Stimulated activated CD8-positive, alpha-beta memory T cell treated with anti-CD3 and anti-CD28 coated beads, Interleukin-7, amount 100 ng/mL, for 24 hours (primary cell): ENCODE results near the gene LRRTM3.

Experiments
- DNase-seq: peaks from one replicate; pipeline ENCODE4 v3.0.0-alpha.2; 2020; ENCODE audit warnings: low read depth

LRRTM3 gene

DNA sequence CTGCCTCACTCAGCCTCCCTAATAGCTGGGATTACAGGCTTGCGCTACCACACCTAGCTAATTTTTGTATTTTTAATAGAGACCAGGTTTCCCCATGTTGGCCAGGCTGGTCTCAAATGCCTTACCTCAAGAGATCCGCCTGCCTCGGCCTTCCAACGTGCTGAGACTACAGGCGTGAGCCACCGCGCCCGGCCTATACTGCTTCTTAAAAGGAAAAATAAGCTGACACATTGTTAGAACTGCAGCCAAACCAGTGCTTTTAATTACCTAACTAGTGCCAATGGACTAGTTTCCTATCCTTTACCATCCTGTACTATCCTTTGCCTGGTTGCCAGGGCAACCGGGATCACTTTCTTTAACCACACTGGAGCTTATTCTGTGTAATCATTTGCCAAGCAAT is 108.0 kb downstream of the LRRTM3 start:
- DNase-seq, result no peak

DNA sequence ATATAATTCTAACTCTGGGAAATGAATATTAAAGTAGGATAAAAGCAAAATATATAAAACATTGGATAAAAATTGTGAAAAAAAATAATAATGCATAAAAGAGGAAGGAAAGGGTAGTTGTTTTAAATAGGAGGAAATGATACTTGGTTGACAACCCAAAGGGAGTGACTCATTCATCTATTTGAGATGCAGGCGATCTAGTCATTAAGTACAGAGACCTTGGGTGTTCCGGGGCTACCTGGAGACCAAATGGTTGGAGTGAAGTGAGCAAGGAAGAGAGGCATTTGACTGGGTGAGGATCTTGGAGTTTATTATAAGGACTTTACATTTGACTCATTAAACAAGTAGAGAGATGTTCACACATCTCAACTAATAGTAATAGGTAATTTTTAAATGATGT is 111.0 kb downstream of the LRRTM3 start:
- DNase-seq, result no peak

- no peak for DNase-seq
Observed at GRCh38 chr10:67043041-67043440, 117.2 kb downstream of the LRRTM3 start.

DNA sequence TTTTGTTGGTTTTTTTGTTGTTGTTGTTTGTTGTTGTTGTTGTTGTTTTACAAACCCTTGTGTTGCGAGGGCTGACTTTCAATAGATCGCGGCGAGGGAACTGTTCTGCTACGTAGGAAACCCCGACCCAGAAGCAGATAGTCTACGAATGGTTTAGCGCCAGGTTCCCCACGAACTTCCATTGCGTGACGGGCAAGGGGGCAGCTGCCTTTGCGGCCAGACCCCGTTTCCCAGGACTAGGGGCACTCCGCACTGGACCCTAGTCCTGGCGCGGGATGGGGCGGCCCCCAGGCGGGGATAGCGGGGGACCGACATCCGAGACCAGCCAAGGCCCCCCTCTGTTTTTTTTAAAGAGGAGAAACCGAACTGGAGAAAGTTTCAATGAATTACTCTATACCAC is 119.6 kb downstream of the LRRTM3 start:
- no peak for DNase-seq

DNA sequence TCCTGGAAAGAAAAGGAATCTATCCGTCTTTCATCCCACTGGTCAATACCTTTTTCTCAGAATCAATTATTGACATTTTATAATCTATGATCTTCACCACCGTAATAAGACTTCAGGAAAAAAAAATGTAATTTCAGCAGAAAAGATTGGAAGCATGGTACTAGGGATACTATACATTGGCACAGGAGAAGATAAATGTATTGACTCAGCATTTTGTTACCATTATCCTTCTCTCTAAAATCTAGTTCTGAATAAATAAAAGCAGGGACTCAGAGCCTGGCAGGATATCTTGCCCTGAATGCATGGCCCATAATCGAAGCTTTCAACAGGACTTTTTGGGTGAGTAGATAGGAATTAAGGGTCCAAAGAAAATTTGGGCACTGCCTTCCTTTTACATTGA is 120.7 kb downstream of the LRRTM3 start:
- DNase-seq, result no peak

GRCh38 chr10:67049988-67050387 is 124.2 kb downstream of the LRRTM3 start:
- DNase-seq, result no peak

- no peak for DNase-seq
Observed at GRCh38 chr10:67050415-67050814, 124.6 kb downstream of the LRRTM3 start.

DNA sequence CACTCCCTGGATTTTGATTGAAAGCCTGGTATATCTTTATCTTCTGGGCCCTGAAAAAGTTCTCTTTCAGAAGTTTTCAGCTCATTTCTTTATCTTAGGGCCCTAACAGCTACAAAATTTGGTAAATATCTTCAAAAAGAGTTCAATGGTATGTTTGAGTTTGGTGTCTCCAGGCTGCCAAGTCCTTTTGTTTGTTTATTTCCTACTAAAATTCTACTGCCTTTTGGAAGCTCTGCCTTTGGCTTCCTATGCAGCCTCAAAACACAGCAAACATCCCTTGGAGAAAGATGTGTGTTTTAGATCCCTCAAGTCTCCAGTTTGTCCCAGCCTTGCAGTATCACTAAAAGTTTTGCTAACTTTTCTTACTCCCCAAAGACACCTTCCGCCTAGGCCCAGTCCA is 146.8 kb downstream of the LRRTM3 start:
- no peak for DNase-seq

DNA sequence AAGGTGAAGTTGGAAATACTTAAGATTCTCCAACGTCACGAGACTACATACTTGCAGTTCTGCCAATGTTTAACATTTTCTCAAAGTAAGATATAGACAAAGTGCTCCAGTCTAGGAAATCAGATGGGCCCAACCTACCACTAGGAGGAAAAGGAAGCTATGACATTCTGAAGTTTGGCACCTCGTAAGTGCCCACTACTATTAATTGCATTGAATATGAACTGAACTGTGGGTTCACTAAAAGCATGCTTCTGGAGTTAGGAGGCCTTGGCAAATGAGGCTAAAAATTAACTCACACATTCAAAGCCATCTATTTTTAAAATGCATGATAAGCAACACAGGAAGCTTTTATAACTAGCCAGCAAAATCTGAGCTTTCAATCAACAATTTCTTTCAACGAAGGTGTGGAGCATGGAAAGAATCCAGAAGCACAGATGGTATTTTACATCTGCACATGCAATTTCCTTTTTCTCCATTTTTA is 149.7 kb downstream of the LRRTM3 start:
- DNase-seq, result no peak

GRCh38 chr10:67076144-67076543 is 150.3 kb downstream of the LRRTM3 start:
- no peak for DNase-seq

DNA sequence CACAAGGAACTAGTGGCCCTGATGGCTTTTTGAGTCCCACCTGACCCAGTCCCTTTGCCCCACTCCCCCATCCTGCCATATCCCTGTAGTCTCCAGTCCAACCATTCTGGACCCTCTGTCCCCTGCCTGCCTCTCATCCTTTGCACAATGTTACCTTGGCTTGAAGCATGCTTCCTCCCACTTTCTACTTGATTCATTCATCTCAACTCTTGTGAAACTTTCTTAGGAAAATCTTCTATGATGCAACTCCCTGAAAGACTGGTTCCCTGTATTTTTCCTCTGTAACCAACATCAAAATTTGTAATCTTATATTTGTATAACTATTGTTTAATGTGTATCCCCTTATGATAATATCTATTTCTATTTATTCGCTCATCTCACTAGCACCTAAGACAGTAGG is 151.5 kb downstream of the LRRTM3 start:
- DNase-seq, result no peak

DNA sequence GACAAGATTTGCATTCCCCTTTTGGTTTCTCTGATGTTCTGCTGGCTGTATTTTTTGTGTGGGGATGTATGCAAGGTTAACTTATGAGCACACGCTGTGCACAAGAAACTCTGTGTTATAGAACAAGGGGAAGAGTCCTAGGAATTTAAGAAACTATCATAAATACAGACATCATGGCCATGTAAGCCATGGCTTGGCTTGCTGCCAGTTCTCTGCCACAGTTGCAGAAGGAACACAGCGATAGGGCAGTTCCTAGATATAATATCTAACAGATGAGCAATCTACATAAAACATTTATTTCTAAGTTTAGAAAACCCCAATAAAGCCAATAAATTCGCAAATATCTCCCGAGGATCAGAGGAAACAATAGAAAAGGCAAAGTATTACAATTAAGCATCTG is 153.3 kb downstream of the LRRTM3 start:
- DNase-seq, result no peak

DNA sequence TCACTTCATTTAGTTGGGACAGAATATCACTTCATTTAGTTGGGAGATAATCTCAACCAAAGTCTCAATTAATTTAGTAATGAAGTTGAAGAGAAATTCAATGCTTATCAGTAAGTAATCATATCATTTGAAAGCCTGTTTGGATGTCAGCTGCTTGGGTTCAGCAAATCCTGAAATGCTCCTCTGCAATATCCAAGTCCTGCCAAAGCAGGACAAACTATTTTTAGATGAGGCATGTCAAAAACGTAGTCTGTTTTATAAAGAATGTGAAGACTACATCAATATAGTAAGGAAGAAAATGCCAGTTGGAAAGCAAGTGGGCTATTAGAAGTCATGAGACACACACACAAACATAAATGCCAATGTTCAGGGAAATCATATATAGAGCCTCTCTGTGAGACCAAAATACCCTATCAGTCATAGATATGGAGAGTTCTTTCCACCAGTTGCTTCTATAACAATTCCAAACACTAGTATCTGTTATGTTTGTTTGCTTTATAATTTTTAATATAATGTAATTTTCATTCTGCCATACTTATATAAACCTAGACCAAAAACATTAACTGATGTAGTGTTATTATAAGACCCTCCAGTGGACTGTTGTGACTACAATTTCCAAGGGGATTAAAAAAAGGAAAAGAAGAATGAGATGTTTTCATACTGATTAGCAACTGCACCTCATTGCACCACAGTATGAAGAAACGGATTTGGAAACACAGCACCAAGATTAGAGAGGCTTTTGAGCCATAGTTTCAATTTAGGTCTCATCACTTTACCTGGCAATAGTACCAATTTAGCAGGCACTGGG is 160.7 kb downstream of the LRRTM3 start:
- no peak for DNase-seq

- DNase-seq, result no peak
Observed at GRCh38 chr10:67087135-67087425, 161.2 kb downstream of the LRRTM3 start.

DNA sequence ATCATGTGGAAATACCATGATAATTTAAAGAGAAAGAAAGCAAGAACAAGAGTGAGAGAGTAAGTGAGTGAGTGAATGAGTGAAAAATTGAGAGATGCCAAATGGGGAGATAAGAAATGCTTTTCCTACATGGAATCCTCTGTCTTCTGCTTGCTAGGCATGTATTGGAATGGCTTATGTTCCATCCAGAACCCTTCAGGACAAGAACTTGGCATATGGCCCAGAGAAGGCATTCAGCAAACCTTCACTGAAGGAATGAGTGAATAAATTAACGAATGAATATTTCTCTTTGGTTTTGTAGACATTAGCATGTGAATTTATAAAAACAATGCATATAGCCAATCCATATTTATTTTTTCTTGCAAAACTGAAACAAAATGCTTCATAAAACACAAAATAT is 162.2 kb downstream of the LRRTM3 start:
- DNase-seq, result no peak

DNA sequence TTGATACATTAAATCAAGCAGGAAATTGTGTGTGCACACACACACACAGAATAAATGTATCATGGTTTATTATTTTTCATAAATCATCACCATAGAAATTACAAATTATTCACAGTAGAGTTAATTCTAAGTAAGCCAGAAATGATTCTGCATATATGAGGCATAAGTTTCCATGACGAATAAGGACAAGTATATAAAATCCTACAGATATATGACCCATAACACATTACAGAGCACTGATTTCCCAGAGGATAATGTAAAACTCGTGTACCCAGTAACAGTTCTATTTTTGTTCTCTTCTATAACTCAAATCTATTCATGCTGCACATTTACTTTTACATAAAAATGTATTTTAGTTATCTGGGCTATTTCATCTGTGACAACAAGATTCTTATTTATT is 169.7 kb downstream of the LRRTM3 start:
- DNase-seq, result no peak

DNA sequence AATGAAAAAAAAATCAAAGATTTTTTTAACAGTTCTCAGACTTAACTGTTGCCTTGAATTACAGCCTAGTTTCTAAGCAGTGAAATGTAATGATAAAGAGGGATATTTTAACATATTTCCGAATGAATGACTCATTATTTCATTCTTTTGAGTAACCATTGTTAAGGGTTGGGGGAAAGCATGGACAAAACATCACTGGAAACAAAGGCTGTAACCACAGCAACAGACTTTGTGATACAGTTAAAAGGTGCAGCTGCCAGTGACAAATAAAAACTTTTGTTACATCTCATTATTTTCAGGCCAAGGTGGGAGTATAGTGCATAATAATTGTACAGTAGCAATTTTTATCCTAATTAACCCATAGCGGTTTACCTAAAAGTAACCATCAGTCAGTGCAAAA is 172.6 kb downstream of the LRRTM3 start:
- no peak for DNase-seq

DNA sequence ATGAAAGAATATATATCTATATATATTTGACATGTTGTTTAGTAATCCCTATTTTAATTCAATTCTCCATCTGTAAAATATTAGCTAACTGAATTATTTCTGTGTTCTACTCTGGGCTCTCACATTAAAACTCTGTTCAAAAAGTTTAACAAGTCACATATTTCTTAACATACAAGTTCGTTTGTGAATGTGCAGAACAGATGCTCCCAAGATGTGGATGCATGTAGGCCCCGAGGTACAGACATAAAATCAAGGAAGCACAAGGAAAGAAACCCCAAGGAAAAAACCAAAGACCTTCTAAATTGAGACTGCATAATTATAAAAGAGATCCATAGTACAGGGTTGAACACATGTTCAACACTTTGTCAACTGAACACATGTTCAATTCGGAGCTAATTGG is 175.1 kb downstream of the LRRTM3 start:
- no peak for DNase-seq

DNA sequence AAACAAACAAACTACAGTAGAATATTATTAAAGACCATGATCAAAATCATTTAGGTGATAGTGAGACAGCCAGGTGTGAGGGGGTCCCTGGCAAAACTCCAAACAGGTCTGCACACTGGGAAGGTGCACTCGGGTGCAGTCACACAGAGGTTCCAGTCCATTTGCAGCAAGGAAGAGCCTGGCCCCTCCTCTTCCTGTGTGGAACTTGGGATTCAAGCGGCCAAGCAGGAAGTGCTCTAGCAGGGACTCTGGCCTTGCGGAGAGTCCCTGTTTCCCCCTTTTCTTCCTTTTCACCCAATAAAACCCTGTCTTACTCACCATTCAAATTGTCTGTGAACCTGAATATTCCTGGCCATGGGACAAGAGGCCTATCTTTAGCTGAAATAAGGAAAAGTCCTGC is 181.8 kb downstream of the LRRTM3 start:
- no peak for DNase-seq

GRCh38 chr10:67110286-67110685 is 184.4 kb downstream of the LRRTM3 start:
- no peak for DNase-seq

- no peak for DNase-seq
Observed at GRCh38 chr10:67112765-67113164, 186.9 kb downstream of the LRRTM3 start.

GRCh38 chr10:67114945-67115344 is 189.1 kb downstream of the LRRTM3 start:
- no peak for DNase-seq

- DNase-seq, result no peak
Observed at GRCh38 chr10:67115972-67116371, 190.1 kb downstream of the LRRTM3 start.

DNA sequence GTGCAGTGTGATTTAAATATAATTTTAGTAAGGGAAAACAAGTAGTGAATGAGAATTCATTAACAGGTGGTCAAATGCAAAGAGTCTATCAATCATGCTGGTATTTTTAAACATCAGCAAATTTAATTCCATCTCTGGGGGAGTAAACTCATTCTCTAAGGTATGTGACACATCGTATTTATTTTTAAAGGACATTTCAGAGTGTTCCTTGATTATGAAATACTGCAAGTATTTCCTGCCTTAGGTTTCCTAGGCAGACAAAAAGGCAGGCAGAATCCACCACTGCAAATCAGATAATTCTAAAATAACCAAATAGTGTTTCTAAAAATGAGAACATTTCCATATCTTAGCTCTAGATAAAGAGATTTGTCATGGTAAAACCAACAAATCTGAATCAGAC is 193.8 kb downstream of the LRRTM3 start:
- no peak for DNase-seq

GRCh38 chr10:67127441-67127840 is 201.6 kb downstream of the LRRTM3 start:
- DNase-seq, result no peak
